Lung (tissue), 12 donors: ENCODE results near the gene DISP2. TPM values are rescaled to one million over a fixed set of nuclear protein-coding genes. Genes with fewer than 3 reads are reported as not detected.

Source experiments
- ATAC-seq: fragments of 200-7000 bp; cut with Tn5 transposase; one replicate; pipeline ENCODE4 v1.9.1; 2020; ENCODE audit warnings: moderate number of reproducible peaks; ENCODE audit not compliant: insufficient read depth, low FRiP score
- DNase-seq, 3 donors: peaks; one replicate each; pipeline ENCODE4 v3.0.0-alpha.2; 2013 to 2017
- H3K27ac ChIP-seq, 2 donors: one replicate each; pipeline ENCODE4 v1.5.1; 2013; ENCODE audit warnings: mild to moderate bottlenecking in 2 of 2, moderate library complexity in 2 of 2, control low read depth in 1 of 2, inconsistent platforms in 1 of 2, low read depth in 1 of 2, low read length in 1 of 2
- H3K27me3 ChIP-seq, 3 donors: one replicate each; pipeline ENCODE4 v1.5.1; 2013; ENCODE audit warnings: low read length in 2 of 3; ENCODE audit not compliant: control insufficient read depth in 3 of 3, insufficient read depth in 3 of 3
- H3K36me3 ChIP-seq, 4 donors: one replicate each; pipeline ENCODE4 v1.5.1; 2013; ENCODE audit warnings: low read length in 4 of 4, mild to moderate bottlenecking in 1 of 4, moderate library complexity in 1 of 4; ENCODE audit not compliant: control insufficient read depth in 4 of 4, insufficient read depth in 4 of 4
- H3K4me1 ChIP-seq, 5 donors: one replicate each; pipeline ENCODE4 v1.5.1; 2013; ENCODE audit warnings: low read length in 5 of 5, mild to moderate bottlenecking in 2 of 5, moderate library complexity in 1 of 5; ENCODE audit not compliant: control insufficient read depth in 5 of 5, insufficient read depth in 5 of 5
- H3K4me3 ChIP-seq: one replicate; pipeline ENCODE4 v1.5.1; 2013; ENCODE audit warnings: mild to moderate bottlenecking, control low read depth, moderate library complexity
- H3K9ac ChIP-seq, 2 donors: one replicate each; pipeline ENCODE4 v1.5.1; 2013; ENCODE audit warnings: low read length in 2 of 2, control low read depth in 1 of 2; ENCODE audit not compliant: insufficient read depth in 1 of 2
- H3K9me3 ChIP-seq, 4 donors: one replicate each; pipeline ENCODE4 v1.5.1; 2013; ENCODE audit warnings: low read length in 3 of 4, mild to moderate bottlenecking in 1 of 4, moderate library complexity in 1 of 4; ENCODE audit not compliant: control insufficient read depth in 4 of 4, insufficient read depth in 3 of 4
- CTCF ChIP-seq: IDR thresholded peaks from 2 replicates; pipeline ENCODE4 v1.5.1; 2012; ENCODE audit warnings: mild to moderate bottlenecking; ENCODE audit errors: control extremely low read depth, extremely low read depth
- WGBS, 2 donors: extraction: QIAGEN DNeasy Blood & Tissue Kit; methylation state at CpG; one replicate each; pipeline ENCODE4 v1.1.7; 2013; 5-methylcytosine and 5-hydroxymethylcytosine counted together
- polyA plus RNA-seq, 2 donors: library from polyadenylated mRNA; stranded (reverse); fragments of 200-250 nt; gene quantifications; one replicate each; pipeline ENCODE4 v1.2.1, GENCODE V29; 2013
- total RNA-seq, 2 donors: library from RNA; depleted of rRNA in 1 of 2; stranded (reverse); fragments of >200 nt in 1 of 2; gene quantifications; one replicate each; pipeline ENCODE4 v1.2.1, GENCODE V29; 2014 to 2021
- donor health status: control.
- donor health status: control.
- donor health status: Bipolar disorder and iron deficiency.
- donor health status: healthy.
- donor health status: DM: yes; HTN: yes; CAD: no.

Gene DISP2
- total and polyA plus RNA-seq, 4 donors: 0.06 to 2.5 (median 0.76) TPM

DNA sequence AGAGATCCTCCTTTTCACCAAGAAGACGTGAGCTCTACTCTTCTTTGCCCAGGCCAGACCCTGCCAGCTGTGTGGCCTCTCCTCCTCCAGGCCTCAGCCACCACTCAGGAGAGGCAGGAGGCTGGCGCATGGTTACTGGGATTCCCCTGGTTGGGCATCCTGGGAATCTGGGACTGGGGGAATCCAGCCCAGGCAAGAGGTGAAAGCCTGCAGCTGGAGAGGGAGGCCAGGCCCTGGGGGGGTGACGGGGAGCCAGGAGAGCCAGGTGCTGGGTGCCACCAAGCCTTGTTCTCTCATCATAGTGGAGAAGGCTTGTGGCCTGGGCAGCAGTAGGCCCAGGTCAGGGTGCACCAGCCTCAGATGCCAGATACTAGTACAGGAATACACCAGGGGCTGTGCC lies 23.5 kb upstream of the DISP2 start:
- Histone ChIP-seq H3K9ac (no peak overlapping the region), H3K4me3 (no peak overlapping the region), H3K4me1 (peaks cover 19 to 64% (median 39%) of the 10 kb centered on the region in 5 donors), H3K36me3 (peaks cover 0 to 18% (median 0%) of the 10 kb centered on the region in 4 donors), H3K27ac (peak overlapping the region; percentile 35 to 95), H3K27me3 (no peaks in the 10 kb centered on the region), H3K9me3 (no peaks in the 10 kb centered on the region)
- WGBS, 2 donors: 63 to 72% methylated on average over 3 of the region's 3 CpGs
- TF ChIP-seq CTCF: no peak
- ATAC-seq (no peak), DNase-seq (no peak)

GRCh38 chr15:40334941-40335795 lies 22.9 kb upstream of the DISP2 start:
- Histone ChIP-seq H3K9me3 (no peaks in the 10 kb centered on the region), H3K27me3 (no peaks in the 10 kb centered on the region), H3K4me1 (peaks cover 15 to 68% (median 41%) of the 10 kb centered on the region in 5 donors), H3K27ac (peak overlapping the region; percentile 35 to 95), H3K9ac (no peak overlapping the region), H3K4me3 (no peak overlapping the region), H3K36me3 (peaks cover 0 to 18% (median 0%) of the 10 kb centered on the region in 4 donors)
- no peak for ATAC-seq
- DNase-seq: no peak
- TF ChIP-seq CTCF: no peak
- WGBS, 2 donors: 73 to 74% methylated on average over 26 of the region's 26 CpGs

- Histone ChIP-seq H3K36me3 (peaks cover 0 to 18% (median 0%) of the 10 kb centered on the region in 4 donors), H3K27me3 (no peaks in the 10 kb centered on the region), H3K4me3 (no peak overlapping the region), H3K27ac (peak overlapping the region in 1 of 2 donors; percentile 95), H3K4me1 (peaks cover 8 to 65% (median 43%) of the 10 kb centered on the region in 5 donors), H3K9me3 (no peaks in the 10 kb centered on the region), H3K9ac (no peak overlapping the region)
- WGBS, 2 donors: 71 to 82% methylated on average over 12 to 13 of the region's 13 CpGs
- ATAC-seq (no peak), DNase-seq (no peak)
- no peak for TF ChIP-seq CTCF
Measured at GRCh38 chr15:40335938-40336743, 21.9 kb upstream of the DISP2 start.
